WI38 (cell line): Measurements from ENCODE around the gene TSC22D1.

Source experiments
- H3K4me3 ChIP-seq: 2 replicates; pipeline ENCODE4 v1.5.1; 2011; ENCODE audit warnings: low read depth, mild to moderate bottlenecking, control low read depth, low read length
- CTCF ChIP-seq: IDR thresholded peaks from 2 replicates; pipeline ENCODE4 v1.5.1; 2012; ENCODE audit warnings: low read depth, mild to moderate bottlenecking, control low read depth, low read length

Gene TSC22D1

GRCh38 chr13:44452418-44452817, 123.7 kb downstream of the TSC22D1 start:
- H3K4me3 ChIP-seq = no peak overlapping the region
- TF ChIP-seq CTCF = no peak

GRCh38 chr13:44451651-44452050, 124.5 kb downstream of the TSC22D1 start:
- no peak overlapping the region for H3K4me3 ChIP-seq
- TF ChIP-seq CTCF = no peak

- TF ChIP-seq CTCF = no peak
- peak overlapping the region; percentile 20 for H3K4me3 ChIP-seq
These were observed 125.0 kb downstream of the TSC22D1 start for GRCh38 chr13:44451126-44451525.

- TF ChIP-seq CTCF = no peak
- H3K4me3 ChIP-seq = no peak overlapping the region
These were observed 125.9 kb downstream of the TSC22D1 start for GRCh38 chr13:44449999-44450821.

GRCh38 chr13:44448875-44449274, 127.3 kb downstream of the TSC22D1 start:
- no peak overlapping the region for H3K4me3 ChIP-seq
- TF ChIP-seq CTCF = no peak

GRCh38 chr13:44448373-44448772, 127.8 kb downstream of the TSC22D1 start:
- H3K4me3 ChIP-seq = no peak overlapping the region
- no peak for TF ChIP-seq CTCF

- no peak overlapping the region for H3K4me3 ChIP-seq
- no peak for TF ChIP-seq CTCF
These were observed 128.3 kb downstream of the TSC22D1 start for GRCh38 chr13:44447783-44448321.
